GM23338 (cell line): ENCODE data around the gene MED28. TPM values are rescaled to one million over a fixed set of nuclear protein-coding genes. Genes with fewer than 3 reads are reported as not detected.

Experiments used
- ATAC-seq: fragments of 200-7000 bp; cut with Tn5 transposase; 3 replicates; pipeline ENCODE4 v1.9.1; 2020
- DNase-seq: peaks from one replicate; pipeline ENCODE4 v3.0.0-alpha.2; 2015; ENCODE audit warnings: low spot score
- H2AFZ ChIP-seq: fragments of 200-600 bp; sonication (generic); 2 replicates; pipeline ENCODE4 v1.8.0; 2016; ENCODE audit warnings: antibody characterized with exemption, mild to moderate bottlenecking, moderate library complexity
- H3F3A ChIP-seq: fragments of 200-600 bp; sonication (generic); replicated peaks from 2 replicates; pipeline ENCODE4 v1.8.0; 2017; ENCODE audit warnings: antibody characterized with exemption, mixed run types, low read depth
- H3K27ac ChIP-seq: fragments of 200-600 bp; sonication (generic); 2 replicates; pipeline ENCODE4 v1.6.1; 2016; ENCODE audit warnings: low read depth
- H3K27me3 ChIP-seq: fragments of 200-600 bp; sonication (generic); 2 replicates; pipeline ENCODE4 v1.8.0; 2016; ENCODE audit warnings: mild to moderate bottlenecking, mixed run types, moderate library complexity; ENCODE audit not compliant: insufficient read depth
- H3K36me3 ChIP-seq: fragments of 200-600 bp; sonication (generic); 2 replicates; pipeline ENCODE4 v1.8.0; 2016; ENCODE audit warnings: mild to moderate bottlenecking; ENCODE audit not compliant: insufficient read depth
- H3K4me1 ChIP-seq: fragments of 200-600 bp; sonication (generic); 2 replicates; pipeline ENCODE4 v1.8.0; 2016; ENCODE audit warnings: mild to moderate bottlenecking, moderate library complexity; ENCODE audit not compliant: insufficient read depth
- H3K4me2 ChIP-seq: fragments of 200-600 bp; sonication (generic); 2 replicates; pipeline ENCODE4 v1.7.1; 2017; ENCODE audit warnings: mixed run types
- H3K4me3 ChIP-seq: fragments of 200-600 bp; sonication (generic); 2 replicates; pipeline ENCODE4 v1.6.1; 2016; ENCODE audit warnings: mixed run types
- H3K79me2 ChIP-seq: fragments of 200-600 bp; sonication (generic); replicated peaks from 2 replicates; pipeline ENCODE4 v1.8.0; 2017; ENCODE audit warnings: mild to moderate bottlenecking; ENCODE audit not compliant: insufficient read depth
- H3K9me2 ChIP-seq: fragments of 200-600 bp; sonication (generic); 2 replicates; pipeline ENCODE4 v1.8.0; 2017; ENCODE audit not compliant: insufficient read depth
- H4K20me1 ChIP-seq: fragments of 200-600 bp; sonication (generic); replicated peaks from 2 replicates; pipeline ENCODE4 v1.8.0; 2017; ENCODE audit warnings: mild to moderate bottlenecking; ENCODE audit not compliant: insufficient read depth
- H3K27ac Mint-ChIP-seq: 2 replicates; pipeline ENCODE4 v1.8.0; 2020; ENCODE audit warnings: inconsistent platforms, mild to moderate bottlenecking, moderate library complexity, mixed read lengths
- H3K27me3 Mint-ChIP-seq: 3 replicates; pipeline ENCODE4 v1.8.0; 2022; ENCODE audit warnings: low read depth, mild to moderate bottlenecking, moderate library complexity, mixed read lengths, inconsistent platforms; ENCODE audit not compliant: insufficient read depth, poor library complexity
- H3K36me3 Mint-ChIP-seq: 3 replicates; pipeline ENCODE4 v1.8.0; 2021; ENCODE audit warnings: low read depth, mild to moderate bottlenecking, inconsistent platforms, moderate library complexity, mixed read lengths
- H3K4me1 Mint-ChIP-seq: 3 replicates; pipeline ENCODE4 v1.8.0; 2020; ENCODE audit warnings: mild to moderate bottlenecking, inconsistent platforms, mixed read lengths
- H3K4me3 Mint-ChIP-seq: 3 replicates; pipeline ENCODE4 v1.8.0; 2021; ENCODE audit warnings: moderate library complexity, mild to moderate bottlenecking, inconsistent platforms, mixed read lengths
- H3K9me3 Mint-ChIP-seq: 3 replicates; pipeline ENCODE4 v1.8.0; 2020; ENCODE audit warnings: moderate library complexity, mild to moderate bottlenecking, inconsistent platforms, mixed read lengths
- CREB1 ChIP-seq: fragments of 250-450 bp; sonication (Bioruptor Pico); IDR thresholded peaks from 2 replicates; pipeline ENCODE4 v1.5.0; 2020; ENCODE audit warnings: low read depth, mild to moderate bottlenecking, moderate library complexity
- CTCF ChIP-seq, 2 experiments: fragments of 200-600 bp in 1 of 2; sonication (generic) in 1 of 2; conservative IDR thresholded peaks; 2 replicates each; pipeline versions ENCODE4 v1.5.1 to v1.6.1; 2016 to 2017; ENCODE audit warnings: antibody characterized with exemption in 2 of 2, low read depth in 2 of 2, mild to moderate bottlenecking in 2 of 2, moderate library complexity in 1 of 2
- ETS1 ChIP-seq: IDR thresholded peaks from 2 replicates; pipeline ENCODE4 v1.6.1; 2016; ENCODE audit warnings: antibody characterized with exemption
- EZH2 ChIP-seq: fragments of 200-600 bp; sonication (generic); IDR thresholded peaks from one replicate; pipeline ENCODE4 v1.8.0; 2017; ENCODE audit warnings: antibody characterized with exemption, mild to moderate bottlenecking, low read depth; ENCODE audit not compliant: unreplicated experiment
- NANOG ChIP-seq: IDR thresholded peaks from 2 replicates; pipeline ENCODE4 v1.6.1; 2016; ENCODE audit warnings: antibody characterized with exemption, borderline replicate concordance
- POLR2AphosphoS5 ChIP-seq: IDR thresholded peaks from 2 replicates; pipeline ENCODE4 v1.6.1; 2016; ENCODE audit warnings: antibody characterized with exemption, low read depth
- REST ChIP-seq: IDR thresholded peaks from one replicate; pipeline ENCODE4 v1.6.1; 2018; ENCODE audit warnings: antibody characterized with exemption; ENCODE audit not compliant: unreplicated experiment
- STAT1 ChIP-seq: IDR thresholded peaks from one replicate; pipeline ENCODE4 v1.6.1; 2016; ENCODE audit warnings: antibody characterized with exemption; ENCODE audit not compliant: unreplicated experiment
- ZNF331 ChIP-seq: fragments of 250-450 bp; sonication (Bioruptor Pico); IDR thresholded peaks from 2 replicates; pipeline ENCODE4 v1.5.0; 2020; ENCODE audit warnings: low read depth, mild to moderate bottlenecking, moderate library complexity
- polyA plus RNA-seq: library from polyadenylated mRNA; unstranded; fragments of >200 nt; fragmentation: Nextera tagmentation; extraction: Ambion mirVana; gene quantifications from 2 replicates; pipeline ENCODE4 v1.2.1, GENCODE V29; 2016
- total RNA-seq: library from RNA; depleted of rRNA; stranded (reverse); fragments of >200 nt; shearing (Covaris generic); gene quantifications from 2 replicates; pipeline ENCODE4 v1.2.3, GENCODE V29; 2014

MED28 gene
- total and polyA plus RNA-seq, 2 experiments from 2014 or later, result 24.0 to 60.9 TPM

DNA sequence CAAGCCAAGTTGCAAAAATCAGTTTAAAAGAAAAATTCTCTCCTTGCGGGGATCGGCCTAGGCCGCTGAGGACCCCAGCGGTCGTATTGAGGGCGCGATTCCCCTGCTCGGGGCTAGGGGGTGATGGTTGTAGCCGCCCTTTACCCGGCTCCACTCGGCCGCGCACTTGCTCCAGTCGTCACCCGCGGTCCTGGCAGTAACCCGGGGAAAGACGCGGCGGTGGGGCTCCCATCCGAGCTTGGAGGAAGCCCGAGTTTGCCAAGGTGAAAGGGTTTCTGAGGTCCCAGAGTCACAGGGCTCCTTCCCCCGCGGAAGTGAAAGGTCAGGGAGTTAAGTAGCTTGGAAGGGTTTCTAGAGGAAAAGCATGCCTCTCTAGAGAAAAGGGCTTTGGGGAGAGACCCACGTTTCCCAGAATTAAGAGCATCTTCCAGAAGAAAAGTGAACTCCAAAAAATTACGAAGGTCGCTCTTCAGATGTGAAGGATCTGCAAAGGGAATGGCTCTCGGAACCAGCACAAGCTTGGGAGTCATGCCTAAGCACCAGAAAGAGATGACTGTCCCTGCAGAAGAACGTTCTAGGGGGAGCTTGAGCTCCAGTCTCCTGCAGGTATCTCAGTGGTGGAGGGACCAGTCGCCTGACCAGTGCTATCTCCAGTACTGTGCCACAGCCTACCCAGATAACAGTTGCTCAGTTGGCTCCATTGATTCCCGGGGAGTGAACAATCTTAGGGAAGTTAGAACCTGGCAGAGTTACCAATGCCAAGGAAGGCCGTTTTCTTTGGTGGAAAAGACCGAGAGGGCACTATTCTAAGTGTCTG, 36.6 kb upstream of the MED28 start:
- DNase-seq, result peak; percentile 18
- H3K9me3 Mint-ChIP-seq, result no peaks in the 10 kb centered on the region; the same call in 2 of the 3 replicates
- H3K36me3 Mint-ChIP-seq, result peaks cover 27% of the 10 kb centered on the region; the same call in 2 of the 3 replicates

GRCh38 chr4:17578482-17578891, 36.0 kb upstream of the MED28 start:
- Histone ChIP-seq H3F3A (0 out of 2 replicates have a peak, but pooled peaks cover 4% of the 10 kb centered on the region), H4K20me1 (0 out of 2 replicates have a peak, but pooled peaks cover 6% of the 10 kb centered on the region), H3K4me2 (peak overlapping the region; percentile 97), H3K4me3 (peak overlapping the region; percentile 86), H3K9me2 (no peaks in the 10 kb centered on the region), H2AFZ (no peak overlapping the region), H3K36me3 (peaks cover 19% of the 10 kb centered on the region), H3K27me3 (no peaks in the 10 kb centered on the region), H3K27ac (no peak overlapping the region), H3K79me2 (peaks cover 15% of the 10 kb centered on the region), H3K4me1 (peaks cover 3% of the 10 kb centered on the region; the same call in 1 of the 2 replicates)
- H3K36me3 Mint-ChIP-seq, result peaks cover 33% of the 10 kb centered on the region; the same call in 2 of the 3 replicates
- DNase-seq (no peak), ATAC-seq (no peak)
- H3K27ac Mint-ChIP-seq, result no peak overlapping the region
- H3K4me1 Mint-ChIP-seq, result peaks cover 20% of the 10 kb centered on the region; the same call in 2 of the 3 replicates
- H3K4me3 Mint-ChIP-seq, result peak overlapping the region; percentile 92
- H3K9me3 Mint-ChIP-seq, result no peaks in the 10 kb centered on the region
- peaks cover 13% of the 10 kb centered on the region for H3K27me3 Mint-ChIP-seq
- TF ChIP-seq NANOG (no peak), EZH2 (no peak), ZNF331 (no peak), POLR2AphosphoS5 (no peak), CTCF (conservative IDR thresholded peaks at IDR 0.05; ENCODE audit: low read depth in 2 of 2) (no peak), STAT1 (no peak), ETS1 (no peak), REST (no peak), CREB1 (CRISPR knock-in tag) (no peak)

More for the DNA sequence above, 36.6 kb upstream of the MED28 start:
- Mint-ChIP-seq H3K4me3 (peak overlapping the region; percentile 92), H3K27ac (peak overlapping the region; percentile 78), H3K4me1 (peaks cover 17% of the 10 kb centered on the region; the same call in 2 of the 3 replicates), H3K27me3 (peaks cover 10% of the 10 kb centered on the region)
- no peak for TF ChIP-seq NANOG
- TF ChIP-seq CTCF (conservative IDR thresholded peaks at IDR 0.05; ENCODE audit: low read depth in 2 of 2), result peak in 1 of 2 experiments; percentile 29; a peak in 2 of 4 replicates
- H4K20me1 ChIP-seq, result 0 out of 2 replicates have a peak, but pooled peaks cover 6% of the 10 kb centered on the region
- no peaks in the 10 kb centered on the region for H3K9me2 ChIP-seq
- peaks cover 3% of the 10 kb centered on the region; the same call in 1 of the 2 replicates for H3K4me1 ChIP-seq
- ATAC-seq, result peak; percentile 68
- 0 out of 2 replicates have a peak overlapping the region, but pooled peaks have one; percentile 72 for H3K27ac ChIP-seq
- peak overlapping the region; percentile 86 for H3K4me3 ChIP-seq
- H3F3A ChIP-seq, result 0 out of 2 replicates have a peak, but pooled peaks cover 4% of the 10 kb centered on the region
- peaks cover 19% of the 10 kb centered on the region for H3K36me3 ChIP-seq
- H3K4me2 ChIP-seq, result peak overlapping the region; percentile 97
- no peaks in the 10 kb centered on the region for H3K27me3 ChIP-seq
- peak overlapping the region; percentile 100 for H2AFZ ChIP-seq
- H3K79me2 ChIP-seq, result peaks cover 15% of the 10 kb centered on the region
